Retinal pigment epithelial cell (primary cell): Measurements from ENCODE around the gene LAP3.

ENCODE experiments used
- DNase-seq: peaks from one replicate; pipeline ENCODE4 v3.0.0-alpha.2; 2010; ENCODE audit warnings: low read depth
- H3K4me3 ChIP-seq: 2 replicates; pipeline ENCODE4 v1.5.1; 2011; ENCODE audit warnings: mild to moderate bottlenecking, low read length, control low read depth, moderate library complexity
- TF ChIP-seq, protein P1 (sequence below): conservative IDR thresholded peaks from 2 replicates; pipeline ENCODE4 v1.5.1; 2011; ENCODE audit warnings: low read depth, low read length, control low read depth, inconsistent platforms

Gene LAP3

DNA sequence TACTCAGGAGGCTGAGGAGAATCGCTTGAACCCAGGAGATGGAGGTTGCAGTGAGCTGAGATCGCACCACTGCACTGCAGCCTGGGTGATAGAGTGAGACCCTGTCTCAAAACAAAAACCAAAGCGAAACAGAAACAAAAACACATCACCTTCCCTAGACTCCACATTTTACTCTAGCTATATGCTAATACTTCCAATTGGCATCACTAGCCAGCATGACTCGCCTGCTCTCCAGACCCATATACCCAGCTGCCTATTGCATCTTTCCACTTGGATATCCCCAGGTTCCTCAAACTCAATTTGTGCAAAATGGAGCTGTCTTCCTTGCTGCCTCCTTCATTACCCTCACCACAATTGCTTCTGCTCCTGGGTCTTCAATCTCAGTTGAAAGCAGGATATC lies 22.4 kb upstream of the LAP3 start:
- no peak overlapping the region for H3K4me3 ChIP-seq
- TF ChIP-seq, protein P1, sequence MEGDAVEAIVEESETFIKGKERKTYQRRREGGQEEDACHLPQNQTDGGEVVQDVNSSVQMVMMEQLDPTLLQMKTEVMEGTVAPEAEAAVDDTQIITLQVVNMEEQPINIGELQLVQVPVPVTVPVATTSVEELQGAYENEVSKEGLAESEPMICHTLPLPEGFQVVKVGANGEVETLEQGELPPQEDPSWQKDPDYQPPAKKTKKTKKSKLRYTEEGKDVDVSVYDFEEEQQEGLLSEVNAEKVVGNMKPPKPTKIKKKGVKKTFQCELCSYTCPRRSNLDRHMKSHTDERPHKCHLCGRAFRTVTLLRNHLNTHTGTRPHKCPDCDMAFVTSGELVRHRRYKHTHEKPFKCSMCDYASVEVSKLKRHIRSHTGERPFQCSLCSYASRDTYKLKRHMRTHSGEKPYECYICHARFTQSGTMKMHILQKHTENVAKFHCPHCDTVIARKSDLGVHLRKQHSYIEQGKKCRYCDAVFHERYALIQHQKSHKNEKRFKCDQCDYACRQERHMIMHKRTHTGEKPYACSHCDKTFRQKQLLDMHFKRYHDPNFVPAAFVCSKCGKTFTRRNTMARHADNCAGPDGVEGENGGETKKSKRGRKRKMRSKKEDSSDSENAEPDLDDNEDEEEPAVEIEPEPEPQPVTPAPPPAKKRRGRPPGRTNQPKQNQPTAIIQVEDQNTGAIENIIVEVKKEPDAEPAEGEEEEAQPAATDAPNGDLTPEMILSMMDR = no peak

GRCh38 chr4:17556498-17556897 lies 20.5 kb upstream of the LAP3 start:
- TF ChIP-seq, protein P1 = no peak
- DNase-seq = no peak
- no peak overlapping the region for H3K4me3 ChIP-seq

More for the DNA sequence above, 22.4 kb upstream of the LAP3 start:
- no peak for DNase-seq

- no peak overlapping the region for H3K4me3 ChIP-seq
- no peak for DNase-seq
- TF ChIP-seq, protein P1 = no peak
Observed at GRCh38 chr4:17557880-17558279, 19.1 kb upstream of the LAP3 start.

DNA sequence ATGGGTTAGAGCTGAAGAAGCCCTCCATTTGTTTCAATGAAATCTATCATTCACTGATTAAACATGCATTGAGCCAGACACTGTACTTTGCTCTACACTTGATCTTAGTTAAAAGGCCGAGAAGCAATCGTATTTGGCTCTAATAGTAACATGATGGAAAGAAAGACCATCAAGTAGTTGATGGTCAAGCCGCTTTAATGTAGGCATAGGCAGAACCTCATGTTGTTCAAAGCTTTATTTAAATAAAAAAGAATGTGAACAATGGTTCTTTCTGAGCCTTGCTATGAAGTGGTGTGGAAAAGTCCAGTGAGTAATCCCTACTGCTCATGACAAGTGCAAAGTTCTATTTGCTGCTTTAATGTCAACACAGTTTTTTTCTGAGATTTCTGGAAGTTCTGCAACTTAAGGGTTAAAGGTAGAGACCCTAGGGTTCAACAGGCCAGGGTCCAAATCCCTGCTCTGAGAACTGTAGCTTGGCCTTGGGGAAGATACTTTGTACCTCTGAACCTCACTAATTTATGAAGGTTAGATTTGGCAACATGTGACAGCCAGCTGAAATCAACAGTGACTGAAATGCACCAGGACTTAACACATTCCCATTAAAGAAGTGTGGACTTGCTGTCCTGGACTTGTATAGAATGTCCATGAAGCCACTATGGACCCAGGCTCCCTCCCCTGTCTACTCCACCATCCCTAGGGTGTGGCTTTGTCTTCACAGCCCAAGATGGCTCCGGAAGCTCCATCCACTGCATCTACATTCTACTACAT lies 17.9 kb upstream of the LAP3 start:
- no peak overlapping the region for H3K4me3 ChIP-seq
- DNase-seq = no peak
- TF ChIP-seq, protein P1 = no peak

GRCh38 chr4:17559709-17560048 lies 17.3 kb upstream of the LAP3 start:
- TF ChIP-seq, protein P1 = no peak
- H3K4me3 ChIP-seq = no peak overlapping the region
- DNase-seq = no peak

DNA sequence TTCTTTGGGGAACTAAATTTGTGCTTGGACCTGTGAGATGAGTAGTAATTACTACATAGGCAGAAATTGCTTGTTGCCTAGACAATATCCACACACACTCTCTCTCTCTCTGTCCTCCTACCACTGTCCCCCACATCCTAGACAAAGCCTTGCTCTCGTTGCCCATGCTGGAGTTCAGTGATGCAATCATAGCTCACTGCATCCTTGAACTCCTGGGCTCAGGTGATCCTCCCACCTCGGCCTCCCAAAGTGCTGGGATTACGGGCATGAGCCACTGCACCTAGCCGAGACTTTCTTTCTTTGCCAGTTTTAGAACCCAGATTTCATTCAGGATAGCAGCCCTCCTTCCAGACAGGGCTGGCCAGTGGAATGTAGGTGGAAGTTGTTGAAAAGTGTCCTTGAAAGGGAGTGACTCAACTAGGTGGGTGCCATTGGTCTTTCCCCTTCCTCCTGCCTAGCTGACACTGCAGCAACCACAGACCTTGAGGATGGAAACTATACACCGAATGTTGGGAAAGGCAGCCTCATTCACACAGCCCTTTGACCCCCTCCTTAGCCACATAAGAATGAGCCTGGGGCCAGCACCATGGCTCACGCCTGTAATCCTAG lies 16.8 kb upstream of the LAP3 start:
- no peak overlapping the region for H3K4me3 ChIP-seq
- no peak for DNase-seq
- TF ChIP-seq, protein P1 = no peak
